Stimulated activated CD4-positive, alpha-beta T cell treated with anti-CD3 and anti-CD28 coated beads, TNF-alpha, amount 100 ng/mL, for 1 hour (primary cell): ENCODE results near the gene ANKIB1.

Experiments
- DNase-seq, 3 donors: peaks; one replicate each; pipeline ENCODE4 v3.0.0-alpha.2; 2020; ENCODE audit warnings: low read depth in 3 of 3, low spot score in 1 of 3

ANKIB1 gene

GRCh38 chr7:92446869-92447344, 201.1 kb downstream of the ANKIB1 start:
- no peak for DNase-seq

- DNase-seq: peak; percentile 50 to 60 (median 58)
Observed at GRCh38 chr7:92447345-92448204, 201.8 kb downstream of the ANKIB1 start, which contains the start of gene GATAD1. GATAD1 (plus strand) TSS chr7:92447482; CDS start chr7:92447730, 248 bp downstream.

GRCh38 chr7:92448205-92448747, 202.5 kb downstream of the ANKIB1 start:
- peak in 2 of 3 donors; percentile 16 to 27 for DNase-seq
